GM18508 (cell line): ENCODE results near the gene NLRC5.
"Not testable (repeated sequence)": the region's sequence is repeated elsewhere in the genome, so short reads cannot be mapped to it uniquely, and the experiment has no call there.

ENCODE experiments used
- ATAC-seq: cut with Tn5 transposase; IDR thresholded peaks from one replicate; pipeline ENCODE4 v1.9.1; 2021; ENCODE audit warnings: moderate number of reproducible peaks; ENCODE audit not compliant: insufficient read depth, unreplicated experiment

NLRC5 gene

GRCh38 chr16:56980792-56981724, 8.3 kb upstream of the NLRC5 start:
- no peak for ATAC-seq

- ATAC-seq: no peak
Measured at GRCh38 chr16:56981729-56982271, 7.6 kb upstream of the NLRC5 start.

- no peak for ATAC-seq
Measured at GRCh38 chr16:56982695-56983094, 6.7 kb upstream of the NLRC5 start.

- ATAC-seq: no peak
Measured at GRCh38 chr16:56983211-56983751, 6.1 kb upstream of the NLRC5 start.

GRCh38 chr16:56984639-56985038, 4.7 kb upstream of the NLRC5 start:
- no peak for ATAC-seq

GRCh38 chr16:56985288-56985961, 3.9 kb upstream of the NLRC5 start:
- no peak for ATAC-seq

- no peak for ATAC-seq
Measured at GRCh38 chr16:56985962-56986360, 3.4 kb upstream of the NLRC5 start.

- no peak for ATAC-seq
Measured at GRCh38 chr16:56986361-56986760, 3.0 kb upstream of the NLRC5 start.

- ATAC-seq: not testable (repeated sequence)
Measured at GRCh38 chr16:56986908-56987307, 2.4 kb upstream of the NLRC5 start.

GRCh38 chr16:56987692-56988091, 1.7 kb upstream of the NLRC5 start:
- ATAC-seq: no peak

GRCh38 chr16:56988161-56988947, 1.0 kb upstream of the NLRC5 start:
- no peak for ATAC-seq

GRCh38 chr16:56989988-56990387, 631 bp downstream of the NLRC5 start:
- ATAC-seq: no peak

- no peak for ATAC-seq
Measured at GRCh38 chr16:56990407-56991286, 1.3 kb downstream of the NLRC5 start.

- not testable (repeated sequence) for ATAC-seq
Measured at GRCh38 chr16:56992431-56992830, 3.1 kb downstream of the NLRC5 start.

- no peak for ATAC-seq
Measured at GRCh38 chr16:56993204-56993603, 3.8 kb downstream of the NLRC5 start.

- no peak for ATAC-seq
Measured at GRCh38 chr16:56994311-56994710, 5.0 kb downstream of the NLRC5 start.

- ATAC-seq: no peak
Measured at GRCh38 chr16:56995136-56995805, 5.9 kb downstream of the NLRC5 start.

GRCh38 chr16:56997264-56997663, 7.9 kb downstream of the NLRC5 start:
- ATAC-seq: no peak

GRCh38 chr16:56997931-56998330, 8.6 kb downstream of the NLRC5 start:
- no peak for ATAC-seq
